ENCODE measurements around the gene UROC1. TPM values are rescaled to one million over a fixed set of nuclear protein-coding genes. Genes with fewer than 3 reads are reported as not detected.

UROC1 gene
- total RNA-seq, 1 donor from 2014 or later = not detected

- H3K27me3 ChIP-seq = no peaks in the 10 kb centered on the region
- no peaks in the 10 kb centered on the region for H3K9me3 ChIP-seq
- no peak for DNase-seq (ENCODE audit: low spot score in 2 of 2)
- intact Hi-C loops (cut with DNase I) = no loop called here
- no peaks in the 10 kb centered on the region for H3K4me1 ChIP-seq
- H3K36me3 ChIP-seq = no peaks in the 10 kb centered on the region
- no peak overlapping the region for H3K27ac ChIP-seq
- TF ChIP-seq, protein P1, sequence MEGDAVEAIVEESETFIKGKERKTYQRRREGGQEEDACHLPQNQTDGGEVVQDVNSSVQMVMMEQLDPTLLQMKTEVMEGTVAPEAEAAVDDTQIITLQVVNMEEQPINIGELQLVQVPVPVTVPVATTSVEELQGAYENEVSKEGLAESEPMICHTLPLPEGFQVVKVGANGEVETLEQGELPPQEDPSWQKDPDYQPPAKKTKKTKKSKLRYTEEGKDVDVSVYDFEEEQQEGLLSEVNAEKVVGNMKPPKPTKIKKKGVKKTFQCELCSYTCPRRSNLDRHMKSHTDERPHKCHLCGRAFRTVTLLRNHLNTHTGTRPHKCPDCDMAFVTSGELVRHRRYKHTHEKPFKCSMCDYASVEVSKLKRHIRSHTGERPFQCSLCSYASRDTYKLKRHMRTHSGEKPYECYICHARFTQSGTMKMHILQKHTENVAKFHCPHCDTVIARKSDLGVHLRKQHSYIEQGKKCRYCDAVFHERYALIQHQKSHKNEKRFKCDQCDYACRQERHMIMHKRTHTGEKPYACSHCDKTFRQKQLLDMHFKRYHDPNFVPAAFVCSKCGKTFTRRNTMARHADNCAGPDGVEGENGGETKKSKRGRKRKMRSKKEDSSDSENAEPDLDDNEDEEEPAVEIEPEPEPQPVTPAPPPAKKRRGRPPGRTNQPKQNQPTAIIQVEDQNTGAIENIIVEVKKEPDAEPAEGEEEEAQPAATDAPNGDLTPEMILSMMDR (IDR thresholded peaks at IDR 0.05) = no peak
- no peak overlapping the region for H3K4me3 ChIP-seq
Observed at GRCh38 chr3:126502656-126503055, 14.9 kb downstream of the UROC1 start.

DNA sequence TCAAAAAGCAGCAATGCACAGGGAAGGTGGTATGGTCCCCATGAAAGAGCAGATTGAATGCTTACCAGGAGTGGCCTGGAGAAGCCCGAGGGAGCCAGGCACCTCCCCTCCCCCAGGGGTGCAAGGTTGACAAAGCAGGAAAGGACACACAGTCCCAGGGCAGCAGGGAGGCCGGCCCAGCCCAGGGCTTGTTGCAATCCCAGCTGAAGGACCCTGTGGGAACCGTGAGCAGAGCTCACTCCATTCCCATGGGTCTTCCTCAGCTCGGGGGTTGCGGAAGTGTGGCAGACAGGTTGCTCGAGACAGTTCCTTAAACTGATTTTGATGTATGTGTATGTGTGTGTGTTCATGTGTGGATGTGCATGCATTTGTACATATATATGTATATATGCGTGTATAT is 15.8 kb downstream of the UROC1 start:
- Histone ChIP-seq H3K4me3 (no peak overlapping the region), H3K27ac (no peak overlapping the region), H3K36me3 (no peaks in the 10 kb centered on the region), H3K9me3 (no peaks in the 10 kb centered on the region), H3K4me1 (no peaks in the 10 kb centered on the region), H3K27me3 (no peaks in the 10 kb centered on the region)
- DNase-seq (ENCODE audit: low spot score in 2 of 2) = no peak
- TF ChIP-seq, protein P1 (IDR thresholded peaks at IDR 0.05) = no peak
- intact Hi-C loops (cut with DNase I) = no loop called here

DNA sequence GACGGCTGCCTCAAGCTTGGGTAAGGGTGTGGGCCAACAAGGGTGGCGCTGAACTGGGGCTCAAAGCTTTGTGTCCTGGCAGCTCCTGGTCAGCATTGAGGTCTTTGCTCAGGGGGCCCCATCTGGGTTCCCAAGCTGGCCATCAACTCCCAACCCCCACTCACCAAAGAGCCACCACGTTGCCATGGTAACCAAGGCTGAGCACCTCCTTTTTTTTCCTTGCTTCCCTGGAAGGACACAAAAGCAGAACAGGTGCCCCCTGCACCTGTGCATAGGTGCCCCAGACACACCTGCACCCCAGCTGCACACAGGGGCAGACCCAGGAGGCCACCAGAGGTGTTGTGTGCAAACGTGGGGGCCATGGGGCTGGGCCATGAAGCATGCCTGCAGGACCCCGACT is 16.5 kb downstream of the UROC1 start:
- Histone ChIP-seq H3K36me3 (no peaks in the 10 kb centered on the region), H3K9me3 (no peaks in the 10 kb centered on the region), H3K4me3 (no peak overlapping the region), H3K27me3 (no peaks in the 10 kb centered on the region), H3K4me1 (no peaks in the 10 kb centered on the region), H3K27ac (no peak overlapping the region)
- TF ChIP-seq, protein P1 (IDR thresholded peaks at IDR 0.05) = no peak
- intact Hi-C loops (cut with DNase I) = no loop called here
- no peak for DNase-seq (ENCODE audit: low spot score in 2 of 2)

DNA sequence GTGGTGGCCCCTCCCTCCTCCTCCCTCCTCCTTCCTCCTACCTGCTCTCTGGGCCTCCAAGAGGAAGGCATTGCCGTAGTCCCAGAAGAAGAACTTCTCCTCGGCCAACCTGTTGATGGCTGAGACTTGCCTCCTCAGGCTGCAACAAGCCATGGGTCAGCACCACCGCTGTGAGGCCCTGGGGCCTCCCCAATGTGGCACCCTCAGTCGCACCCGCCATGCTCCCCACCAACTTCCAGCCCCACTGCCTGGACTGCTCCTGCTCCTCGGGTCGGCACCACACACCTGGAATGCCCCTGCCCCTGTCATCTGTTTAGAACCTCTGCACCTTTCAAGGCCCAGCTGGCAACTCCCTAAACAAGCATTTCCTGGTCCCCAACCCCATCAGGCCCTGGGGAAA is 17.6 kb downstream of the UROC1 start:
- Histone ChIP-seq H3K36me3 (no peaks in the 10 kb centered on the region), H3K9me3 (no peaks in the 10 kb centered on the region), H3K27me3 (no peaks in the 10 kb centered on the region), H3K4me3 (no peak overlapping the region), H3K4me1 (no peaks in the 10 kb centered on the region), H3K27ac (no peak overlapping the region)
- no peak for DNase-seq (ENCODE audit: low spot score in 2 of 2)
- TF ChIP-seq, protein P1 (IDR thresholded peaks at IDR 0.05) = no peak
- intact Hi-C loops (cut with DNase I) = no loop called here

- Histone ChIP-seq H3K9me3 (no peaks in the 10 kb centered on the region), H3K36me3 (no peaks in the 10 kb centered on the region), H3K4me1 (no peaks in the 10 kb centered on the region), H3K4me3 (no peak overlapping the region), H3K27ac (no peak overlapping the region), H3K27me3 (no peaks in the 10 kb centered on the region)
- TF ChIP-seq, protein P1 (IDR thresholded peaks at IDR 0.05) = no peak
- intact Hi-C loops (cut with DNase I) = no loop called here
- DNase-seq (ENCODE audit: low spot score in 2 of 2) = no peak
Observed at GRCh38 chr3:126499401-126499800, 18.2 kb downstream of the UROC1 start.

GRCh38 chr3:126498929-126499328 is 18.6 kb downstream of the UROC1 start:
- intact Hi-C loops (cut with DNase I) = no loop called here
- H3K4me1 ChIP-seq = no peaks in the 10 kb centered on the region
- TF ChIP-seq, protein P1 (IDR thresholded peaks at IDR 0.05) = no peak
- no peaks in the 10 kb centered on the region for H3K27me3 ChIP-seq
- no peak overlapping the region for H3K4me3 ChIP-seq
- no peak overlapping the region for H3K27ac ChIP-seq
- no peaks in the 10 kb centered on the region for H3K9me3 ChIP-seq
- H3K36me3 ChIP-seq = no peaks in the 10 kb centered on the region
- DNase-seq (ENCODE audit: low spot score in 2 of 2) = no peak

Data from ascending aorta (tissue), 2 donors.